ENCODE results near the gene HELZ2.

HELZ2 gene

GRCh38 chr20:63536241-63536977, 37.6 kb downstream of the HELZ2 start:
- Histone ChIP-seq H3K4me3 (ENCODE audit: low read length) (no peak overlapping the region), H3K27me3 (ENCODE audit: control insufficient read depth, insufficient read depth, low read length) (no peaks in the 10 kb centered on the region), H3K27ac (ENCODE audit: low read length) (no peak overlapping the region), H3K4me1 (ENCODE audit: control insufficient read depth, insufficient read depth, low read length) (peaks cover 3% of the 10 kb centered on the region), H3K36me3 (ENCODE audit: control insufficient read depth, insufficient read depth, low read length) (no peaks in the 10 kb centered on the region; the same call in 1 of the 2 replicates), H3K9me3 (ENCODE audit: control insufficient read depth, insufficient read depth, low read length) (no peaks in the 10 kb centered on the region)
- WGBS (ENCODE audit: insufficient coverage, insufficient read length), result no CpG with 5 or more reads among the region's 35 CpGs
- no peak for DNase-seq (ENCODE audit: low read depth, low spot score)

- no CpG with 5 or more reads among the region's 49 CpGs for WGBS (ENCODE audit: insufficient coverage, insufficient read length)
- H3K36me3 ChIP-seq (ENCODE audit: control insufficient read depth, insufficient read depth, low read length), result no peaks in the 10 kb centered on the region
- H3K9me3 ChIP-seq (ENCODE audit: control insufficient read depth, insufficient read depth, low read length), result no peaks in the 10 kb centered on the region
- no peaks in the 10 kb centered on the region for H3K27me3 ChIP-seq (ENCODE audit: control insufficient read depth, insufficient read depth, low read length)
- no peak overlapping the region for H3K4me3 ChIP-seq (ENCODE audit: low read length)
- DNase-seq (ENCODE audit: low read depth, low spot score), result no peak
- no peak overlapping the region for H3K27ac ChIP-seq (ENCODE audit: low read length)
- peaks cover 3% of the 10 kb centered on the region; the same call in 1 of the 2 replicates for H3K4me1 ChIP-seq (ENCODE audit: control insufficient read depth, insufficient read depth, low read length)
These were observed 39.0 kb downstream of the HELZ2 start for GRCh38 chr20:63534831-63535651.

- H3K27ac ChIP-seq (ENCODE audit: low read length), result no peak overlapping the region
- H3K4me1 ChIP-seq (ENCODE audit: control insufficient read depth, insufficient read depth, low read length), result peaks cover 3% of the 10 kb centered on the region; the same call in 1 of the 2 replicates
- H3K36me3 ChIP-seq (ENCODE audit: control insufficient read depth, insufficient read depth, low read length), result no peaks in the 10 kb centered on the region
- H3K4me3 ChIP-seq (ENCODE audit: low read length), result no peak overlapping the region
- no peaks in the 10 kb centered on the region for H3K27me3 ChIP-seq (ENCODE audit: control insufficient read depth, insufficient read depth, low read length)
- no peaks in the 10 kb centered on the region for H3K9me3 ChIP-seq (ENCODE audit: control insufficient read depth, insufficient read depth, low read length)
- no peak for DNase-seq (ENCODE audit: low read depth, low spot score)
- WGBS (ENCODE audit: insufficient coverage, insufficient read length), result no CpG with 5 or more reads among the region's 12 CpGs
These were observed 39.6 kb downstream of the HELZ2 start for GRCh38 chr20:63534427-63534830.

GRCh38 chr20:63533871-63534393, 40.1 kb downstream of the HELZ2 start:
- no peaks in the 10 kb centered on the region for H3K9me3 ChIP-seq (ENCODE audit: control insufficient read depth, insufficient read depth, low read length)
- H3K36me3 ChIP-seq (ENCODE audit: control insufficient read depth, insufficient read depth, low read length), result no peaks in the 10 kb centered on the region
- no peaks in the 10 kb centered on the region for H3K27me3 ChIP-seq (ENCODE audit: control insufficient read depth, insufficient read depth, low read length)
- no peak for DNase-seq (ENCODE audit: low read depth, low spot score)
- no CpG with 5 or more reads among the region's 28 CpGs for WGBS (ENCODE audit: insufficient coverage, insufficient read length)
- peaks cover 3% of the 10 kb centered on the region; the same call in 1 of the 2 replicates for H3K4me1 ChIP-seq (ENCODE audit: control insufficient read depth, insufficient read depth, low read length)
- no peak overlapping the region for H3K4me3 ChIP-seq (ENCODE audit: low read length)
- no peak overlapping the region for H3K27ac ChIP-seq (ENCODE audit: low read length)

- Histone ChIP-seq H3K27ac (ENCODE audit: low read length) (no peak overlapping the region), H3K36me3 (ENCODE audit: control insufficient read depth, insufficient read depth, low read length) (no peaks in the 10 kb centered on the region), H3K27me3 (ENCODE audit: control insufficient read depth, insufficient read depth, low read length) (no peaks in the 10 kb centered on the region), H3K9me3 (ENCODE audit: control insufficient read depth, insufficient read depth, low read length) (no peaks in the 10 kb centered on the region), H3K4me3 (ENCODE audit: low read length) (no peak overlapping the region), H3K4me1 (ENCODE audit: control insufficient read depth, insufficient read depth, low read length) (peaks cover 3% of the 10 kb centered on the region; the same call in 1 of the 2 replicates)
- no peak for DNase-seq (ENCODE audit: low read depth, low spot score)
- WGBS (ENCODE audit: insufficient coverage, insufficient read length), result no CpG with 5 or more reads among the region's 14 CpGs
These were observed 40.7 kb downstream of the HELZ2 start for GRCh38 chr20:63533388-63533787.

GRCh38 chr20:63532449-63532971, 41.5 kb downstream of the HELZ2 start:
- H3K4me1 ChIP-seq (ENCODE audit: control insufficient read depth, insufficient read depth, low read length), result peaks cover 3% of the 10 kb centered on the region; the same call in 1 of the 2 replicates
- H3K27me3 ChIP-seq (ENCODE audit: control insufficient read depth, insufficient read depth, low read length), result no peaks in the 10 kb centered on the region
- DNase-seq (ENCODE audit: low read depth, low spot score), result no peak
- H3K9me3 ChIP-seq (ENCODE audit: control insufficient read depth, insufficient read depth, low read length), result no peaks in the 10 kb centered on the region
- no peaks in the 10 kb centered on the region for H3K36me3 ChIP-seq (ENCODE audit: control insufficient read depth, insufficient read depth, low read length)
- no peak overlapping the region for H3K27ac ChIP-seq (ENCODE audit: low read length)
- no CpG with 5 or more reads among the region's 24 CpGs for WGBS (ENCODE audit: insufficient coverage, insufficient read length)
- H3K4me3 ChIP-seq (ENCODE audit: low read length), result no peak overlapping the region

GRCh38 chr20:63531686-63532448, 42.2 kb downstream of the HELZ2 start:
- Histone ChIP-seq H3K9me3 (ENCODE audit: control insufficient read depth, insufficient read depth, low read length) (no peaks in the 10 kb centered on the region), H3K4me3 (ENCODE audit: low read length) (no peak overlapping the region), H3K4me1 (ENCODE audit: control insufficient read depth, insufficient read depth, low read length) (peaks cover 3% of the 10 kb centered on the region; the same call in 1 of the 2 replicates), H3K27ac (ENCODE audit: low read length) (no peak overlapping the region), H3K27me3 (ENCODE audit: control insufficient read depth, insufficient read depth, low read length) (no peaks in the 10 kb centered on the region), H3K36me3 (ENCODE audit: control insufficient read depth, insufficient read depth, low read length) (no peaks in the 10 kb centered on the region)
- no peak for DNase-seq (ENCODE audit: low read depth, low spot score)
- 100% methylated on average over 4 of the region's 27 CpGs for WGBS (ENCODE audit: insufficient coverage, insufficient read length)

GRCh38 chr20:63530788-63531160, 43.3 kb downstream of the HELZ2 start:
- WGBS (ENCODE audit: insufficient coverage, insufficient read length), result no CpG with 5 or more reads among the region's 14 CpGs
- Histone ChIP-seq H3K4me1 (ENCODE audit: control insufficient read depth, insufficient read depth, low read length) (peaks cover 3% of the 10 kb centered on the region; the same call in 1 of the 2 replicates), H3K4me3 (ENCODE audit: low read length) (no peak overlapping the region)

GRCh38 chr20:63529861-63530787, 43.9 kb downstream of the HELZ2 start:
- WGBS (ENCODE audit: insufficient coverage, insufficient read length), result no CpG with 5 or more reads among the region's 39 CpGs
- Histone ChIP-seq H3K4me1 (ENCODE audit: control insufficient read depth, insufficient read depth, low read length) (peaks cover under 1% of the 10 kb centered on the region; the same call in 1 of the 2 replicates), H3K36me3 (ENCODE audit: control insufficient read depth, insufficient read depth, low read length) (no peaks in the 10 kb centered on the region), H3K9me3 (ENCODE audit: control insufficient read depth, insufficient read depth, low read length) (no peaks in the 10 kb centered on the region), H3K27ac (ENCODE audit: low read length) (no peak overlapping the region), H3K27me3 (ENCODE audit: control insufficient read depth, insufficient read depth, low read length) (no peaks in the 10 kb centered on the region), H3K4me3 (ENCODE audit: low read length) (no peak overlapping the region)
- DNase-seq (ENCODE audit: low read depth, low spot score), result no peak

More at GRCh38 chr20:63530788-63531160, 43.3 kb downstream of the HELZ2 start:
- Histone ChIP-seq H3K9me3 (ENCODE audit: control insufficient read depth, insufficient read depth, low read length) (no peaks in the 10 kb centered on the region), H3K36me3 (ENCODE audit: control insufficient read depth, insufficient read depth, low read length) (no peaks in the 10 kb centered on the region), H3K27me3 (ENCODE audit: control insufficient read depth, insufficient read depth, low read length) (no peaks in the 10 kb centered on the region), H3K27ac (ENCODE audit: low read length) (no peak overlapping the region)
- no peak for DNase-seq (ENCODE audit: low read depth, low spot score)
